ENCODE measurements around the gene OTULINL. TPM values are rescaled to one million over a fixed set of nuclear protein-coding genes. Genes with fewer than 3 reads are reported as not detected.

OTULINL gene
- total RNA-seq, 4 donors from 2014 or later, result 0.73 to 1.8 (median 0.96) TPM

GRCh38 chr5:14577079-14577725 is 4.4 kb upstream of the OTULINL start:
- Histone ChIP-seq H3K9me3 (no peaks in the 10 kb centered on the region), H3K27me3 (peaks cover 15 to 31% (median 20%) of the 10 kb centered on the region in 3 donors), H3K4me1 (peaks cover 0 to 5% of the 10 kb centered on the region in 2 donors), H3K4me3 (no peak overlapping the region), H3K36me3 (no peaks in the 10 kb centered on the region), H3K27ac (no peak overlapping the region)
- in situ Hi-C loops (cut with MboI; ENCODE audit: low sequenced_read_pairs in 4 of 4), result no loop called here
- ATAC-seq (no peak), DNase-seq (no peak)
- intact Hi-C loops (cut with DNase I; ENCODE audit: low total_unique reads), result no loop called here
- no peak for TF ChIP-seq POLR2A (IDR thresholded peaks at IDR 0.05)
- no peak for TF ChIP-seq CTCF (IDR thresholded peaks at IDR 0.05 in 4 of 5, conservative IDR thresholded peaks at IDR 0.05 in 1 of 5)

DNA sequence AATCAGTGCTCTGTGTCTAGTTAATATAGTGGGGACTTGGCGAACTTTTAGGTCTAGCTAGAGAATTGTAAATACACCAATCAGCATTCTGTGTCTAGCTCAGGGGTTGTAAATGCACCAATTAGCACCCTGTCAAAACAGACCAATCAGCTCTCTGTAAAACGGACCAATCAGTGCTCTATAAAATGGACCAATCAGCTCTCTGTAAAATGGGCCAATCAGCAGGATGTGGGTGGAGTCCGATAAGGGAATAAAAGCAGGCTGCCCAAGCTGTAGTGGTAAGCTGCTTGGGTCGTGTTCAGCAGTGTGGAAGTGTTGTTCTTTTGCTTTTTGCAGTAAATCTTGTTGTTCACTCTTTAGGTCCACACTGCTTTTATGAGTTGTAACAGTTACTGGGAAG is 3.6 kb upstream of the OTULINL start:
- DNase-seq (no peak), ATAC-seq (no peak)
- Histone ChIP-seq H3K4me3 (no peak overlapping the region), H3K27ac (no peak overlapping the region), H3K9me3 (no peaks in the 10 kb centered on the region), H3K36me3 (no peaks in the 10 kb centered on the region), H3K4me1 (peaks cover 3 to 5% of the 10 kb centered on the region in 2 donors), H3K27me3 (peaks cover 15 to 32% (median 20%) of the 10 kb centered on the region in 3 donors)
- TF ChIP-seq POLR2A (IDR thresholded peaks at IDR 0.05) (no peak), CTCF (IDR thresholded peaks at IDR 0.05 in 4 of 5, conservative IDR thresholded peaks at IDR 0.05 in 1 of 5) (no peak)
- in situ Hi-C loops (cut with MboI; ENCODE audit: low sequenced_read_pairs in 4 of 4) (no loop called here), intact Hi-C loops (cut with DNase I; ENCODE audit: low total_unique reads) (no loop called here)

GRCh38 chr5:14579246-14579645 is 2.3 kb upstream of the OTULINL start:
- in situ Hi-C loops (cut with MboI; ENCODE audit: low sequenced_read_pairs in 4 of 4) (no loop called here), intact Hi-C loops (cut with DNase I; ENCODE audit: low total_unique reads) (no loop called here)
- H3K4me3 ChIP-seq, result no peak overlapping the region
- no peak for ATAC-seq
- no peaks in the 10 kb centered on the region for H3K9me3 ChIP-seq
- DNase-seq, result no peak
- H3K36me3 ChIP-seq, result no peaks in the 10 kb centered on the region
- H3K27ac ChIP-seq, result no peak overlapping the region
- TF ChIP-seq CTCF (IDR thresholded peaks at IDR 0.05 in 4 of 5, conservative IDR thresholded peaks at IDR 0.05 in 1 of 5) (no peak), POLR2A (IDR thresholded peaks at IDR 0.05) (no peak)
- peaks cover 3 to 5% of the 10 kb centered on the region in 2 donors for H3K4me1 ChIP-seq
- peaks cover 15 to 32% (median 20%) of the 10 kb centered on the region in 3 donors for H3K27me3 ChIP-seq

DNA sequence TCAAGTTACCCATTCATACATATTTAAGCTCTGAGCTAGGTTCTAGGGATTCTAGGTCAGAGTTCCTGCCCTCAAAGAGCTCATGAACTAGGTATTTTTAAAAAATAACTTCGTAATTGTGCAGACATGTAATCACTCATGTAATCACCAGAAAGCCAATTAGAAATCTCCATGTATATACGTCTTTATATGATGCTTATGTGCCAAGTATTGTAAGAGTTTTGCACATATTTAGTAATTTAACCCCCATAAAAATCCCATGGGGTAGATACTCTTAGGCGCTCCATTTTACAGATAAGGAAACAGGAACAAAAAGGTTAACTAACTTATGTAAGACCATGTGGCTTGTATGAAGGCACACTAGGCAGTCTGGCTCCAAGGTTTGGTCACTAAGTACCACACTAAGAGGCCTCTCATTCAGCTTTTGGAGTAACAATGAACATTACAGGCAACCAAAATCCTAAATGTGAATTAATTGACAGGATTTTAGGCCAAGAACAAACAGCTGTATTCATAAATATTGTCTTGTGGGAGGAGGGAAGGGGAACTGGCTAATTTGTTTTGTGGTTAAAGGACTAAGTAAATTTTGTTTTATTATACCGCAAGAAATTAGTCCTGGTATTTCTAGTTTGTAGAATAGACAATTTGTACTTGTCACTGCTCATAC is 1.7 kb upstream of the OTULINL start:
- intact Hi-C loops (cut with DNase I; ENCODE audit: low total_unique reads), result loop anchor here (5.0 kb wide), 1 partner anchor 183 kb away; no protein-coding TSS in a partner anchor
- Histone ChIP-seq H3K36me3 (no peaks in the 10 kb centered on the region), H3K9me3 (no peaks in the 10 kb centered on the region), H3K27ac (no peak overlapping the region), H3K4me3 (no peak overlapping the region), H3K4me1 (peaks cover 3 to 5% of the 10 kb centered on the region in 2 donors), H3K27me3 (peaks cover 15 to 32% (median 20%) of the 10 kb centered on the region in 3 donors)
- ATAC-seq (no peak), DNase-seq (no peak)
- TF ChIP-seq CTCF (IDR thresholded peaks at IDR 0.05 in 4 of 5, conservative IDR thresholded peaks at IDR 0.05 in 1 of 5), result no peak
- TF ChIP-seq POLR2A (IDR thresholded peaks at IDR 0.05), result no peak
- in situ Hi-C loops (cut with MboI; ENCODE audit: low sequenced_read_pairs in 4 of 4), result no loop called here
